H9 (cell line): ENCODE data around the gene CELSR2. TPM values are rescaled to one million over a fixed set of nuclear protein-coding genes. Genes with fewer than 3 reads are reported as not detected.

ENCODE experiments used
- DNase-seq: peaks from one replicate; pipeline ENCODE4 v3.0.0-alpha.2; 2017
- H2AFZ ChIP-seq: one replicate; pipeline ENCODE4 v1.6.1; 2013; ENCODE audit warnings: mild to moderate bottlenecking, low read length, control low read depth, moderate library complexity
- H2AK5ac ChIP-seq: 2 replicates; pipeline ENCODE4 v1.6.1; 2013; ENCODE audit warnings: low read length, control low read depth, mixed read lengths; ENCODE audit not compliant: insufficient read length
- H2BK120ac ChIP-seq: one replicate; pipeline ENCODE4 v1.6.1; 2013; ENCODE audit warnings: low read depth, mild to moderate bottlenecking, low read length, control low read depth, inconsistent platforms; ENCODE audit not compliant: poor library complexity, severe bottlenecking
- H2BK12ac ChIP-seq: 2 replicates; pipeline ENCODE4 v1.6.1; 2013; ENCODE audit warnings: low read length, control low read depth, mixed read lengths, low read depth; ENCODE audit not compliant: insufficient read length
- H2BK15ac ChIP-seq: 2 replicates; pipeline ENCODE4 v1.6.1; 2013; ENCODE audit warnings: low read depth, low read length, control low read depth
- H2BK20ac ChIP-seq: one replicate; pipeline ENCODE4 v1.6.1; 2013; ENCODE audit warnings: low read depth, mild to moderate bottlenecking, low read length, control low read depth, inconsistent platforms; ENCODE audit not compliant: poor library complexity, severe bottlenecking
- H2BK5ac ChIP-seq: 2 replicates; pipeline ENCODE4 v1.6.1; 2013; ENCODE audit warnings: low read length, control low read depth, mixed read lengths; ENCODE audit not compliant: insufficient read length
- H3K14ac ChIP-seq: 2 replicates; pipeline ENCODE4 v1.6.1; 2013; ENCODE audit warnings: low read length, control low read depth; ENCODE audit not compliant: insufficient read depth
- H3K18ac ChIP-seq: 2 replicates; pipeline ENCODE4 v1.6.1; 2013; ENCODE audit warnings: low read depth, mild to moderate bottlenecking, mixed read lengths, low read length, control low read depth; ENCODE audit not compliant: insufficient read length
- H3K23ac ChIP-seq: 2 replicates; pipeline ENCODE4 v1.6.1; 2013; ENCODE audit warnings: low read length, control low read depth, mixed read lengths, low read depth; ENCODE audit not compliant: insufficient read length
- H3K23me2 ChIP-seq: 2 replicates; pipeline ENCODE4 v1.6.1; 2013; ENCODE audit warnings: low read depth, mild to moderate bottlenecking, mixed read lengths, low read length, control low read depth; ENCODE audit not compliant: insufficient read length, poor library complexity, severe bottlenecking
- H3K27ac ChIP-seq: 2 replicates; pipeline ENCODE4 v1.5.1; 2013; ENCODE audit warnings: low read length, control low read depth, mixed read lengths, low read depth; ENCODE audit not compliant: insufficient read length
- H3K27me3 ChIP-seq: 2 replicates; pipeline ENCODE4 v1.6.1; 2013; ENCODE audit warnings: low read length, control low read depth, inconsistent platforms; ENCODE audit not compliant: insufficient read depth
- H3K4ac ChIP-seq: 2 replicates; pipeline ENCODE4 v1.6.1; 2013; ENCODE audit warnings: low read depth, mild to moderate bottlenecking, control low read depth, inconsistent platforms, low read length, moderate library complexity
- H3K4me1 ChIP-seq: 2 replicates; pipeline ENCODE4 v1.6.1; 2013; ENCODE audit warnings: low read length, control low read depth, inconsistent platforms; ENCODE audit not compliant: insufficient read depth
- H3K4me2 ChIP-seq: 2 replicates; pipeline ENCODE4 v1.6.1; 2013; ENCODE audit warnings: low read length, control low read depth, mixed read lengths; ENCODE audit not compliant: insufficient read length, insufficient read depth
- H3K56ac ChIP-seq: 2 replicates; pipeline ENCODE4 v1.6.1; 2013; ENCODE audit warnings: low read depth, mild to moderate bottlenecking, mixed read lengths, low read length, control low read depth; ENCODE audit not compliant: insufficient read length
- H3K79me1 ChIP-seq: 2 replicates; pipeline ENCODE4 v1.6.1; 2013; ENCODE audit warnings: low read depth, mild to moderate bottlenecking, moderate library complexity, low read length, control low read depth, inconsistent platforms; ENCODE audit not compliant: insufficient read depth, poor library complexity, severe bottlenecking
- H3K79me2 ChIP-seq: 2 replicates; pipeline ENCODE4 v1.6.1; 2013; ENCODE audit warnings: low read length, control low read depth, inconsistent platforms; ENCODE audit not compliant: insufficient read depth
- H3K9ac ChIP-seq: 2 replicates; pipeline ENCODE4 v1.6.1; 2013; ENCODE audit warnings: low read length, control low read depth, mixed read lengths; ENCODE audit not compliant: insufficient read length; ENCODE audit errors: extremely low read depth
- H3K9me3 ChIP-seq: one replicate; pipeline ENCODE4 v1.6.1; 2013; ENCODE audit warnings: low read depth, low read length, inconsistent platforms; ENCODE audit not compliant: control insufficient read depth
- H3T11ph ChIP-seq: one replicate; pipeline ENCODE4 v1.6.1; 2013; ENCODE audit warnings: mild to moderate bottlenecking, low read length, control low read depth, inconsistent platforms
- H4K20me1 ChIP-seq: one replicate; pipeline ENCODE4 v1.6.1; 2013; ENCODE audit not compliant: control insufficient read depth, insufficient read length, insufficient read depth
- H4K5ac ChIP-seq: 2 replicates; pipeline ENCODE4 v1.6.1; 2013; ENCODE audit warnings: low read depth, mild to moderate bottlenecking, mixed read lengths, low read length, control low read depth; ENCODE audit not compliant: insufficient read length
- H4K8ac ChIP-seq: replicated peaks from 2 replicates; pipeline ENCODE4 v1.6.1; 2013; ENCODE audit warnings: low read length, control low read depth, mixed read lengths, low read depth; ENCODE audit not compliant: insufficient read length
- H4K91ac ChIP-seq: 2 replicates; pipeline ENCODE4 v1.6.1; 2013; ENCODE audit warnings: low read depth, mild to moderate bottlenecking, moderate library complexity, mixed read lengths, low read length, control low read depth; ENCODE audit not compliant: insufficient read length
- H3K27ac Mint-ChIP-seq, 3 experiments: 2 replicates in 2 of 3; 3 replicates in 1 of 3; pipeline ENCODE4 v1.8.0; 2020 to 2021; ENCODE audit warnings: mixed read lengths in 3 of 3, mild to moderate bottlenecking in 1 of 3, moderate library complexity in 1 of 3
- H3K27me3 Mint-ChIP-seq: 2 replicates; pipeline ENCODE4 v1.8.0; 2021; ENCODE audit warnings: low read depth, mild to moderate bottlenecking, moderate library complexity, mixed read lengths
- H3K36me3 Mint-ChIP-seq, 3 experiments: 2 replicates in 2 of 3; 3 replicates in 1 of 3; pipeline ENCODE4 v1.8.0; 2020 to 2021; ENCODE audit warnings: low read depth in 3 of 3, mixed read lengths in 3 of 3; ENCODE audit not compliant: insufficient read depth in 1 of 3
- H3K4me1 Mint-ChIP-seq, 2 experiments: 2 replicates each; pipeline ENCODE4 v1.8.0; 2020; ENCODE audit warnings: mixed read lengths in 2 of 2
- H3K4me3 Mint-ChIP-seq, 2 experiments: 2 replicates in 1 of 2; 3 replicates in 1 of 2; pipeline ENCODE4 v1.8.0; 2020 to 2021; ENCODE audit warnings: mild to moderate bottlenecking in 2 of 2, mixed read lengths in 2 of 2, moderate library complexity in 1 of 2
- H3K9me3 Mint-ChIP-seq, 2 experiments: 2 replicates in 1 of 2; 3 replicates in 1 of 2; pipeline ENCODE4 v1.8.0; 2020; ENCODE audit warnings: mild to moderate bottlenecking in 2 of 2, mixed read lengths in 2 of 2, moderate library complexity in 1 of 2
- CTCF ChIP-seq: fragments of 200-600 bp; sonication (generic); conservative IDR thresholded peaks from 3 replicates; pipeline ENCODE4 v1.8.0; 2021; ENCODE audit warnings: antibody characterized with exemption, mild to moderate bottlenecking
- WGBS: extraction: QIAGEN DNeasy Blood & Tissue Kit; methylation state at CpG from one replicate; pipeline ENCODE4 v1.1.7; 2013; ENCODE audit warnings: missing lambda C conversion rate, low lambda C conversion rate, mixed read lengths; ENCODE audit not compliant: insufficient read length; ENCODE audit errors: extremely low coverage; 5-methylcytosine and 5-hydroxymethylcytosine counted together
- total RNA-seq: library from RNA; stranded (reverse); gene quantifications from 2 replicates; pipeline ENCODE4 v1.2.1, GENCODE V29; 2021

The CELSR2 gene
- total RNA-seq, 1 experiment from 2014 or later = 29.2 TPM

- H3K4me1 ChIP-seq = peaks cover 14% of the 10 kb centered on the region; the same call in 1 of the 2 replicates
- H2AFZ ChIP-seq = no peak overlapping the region
- H2BK15ac ChIP-seq = no peak overlapping the region
- no peak overlapping the region for H4K5ac ChIP-seq
- no peak overlapping the region for H2BK120ac ChIP-seq
- Mint-ChIP-seq H3K36me3 (peaks cover 27 to 49% (median 47%) of the 10 kb centered on the region in 3 experiments; a peak in 6 of 7 replicates), H3K27ac (peak overlapping the region; percentile 57 to 96 (median 79); a peak in 5 of 7 replicates), H3K4me3 (no peak overlapping the region), H3K27me3 (peaks cover 7% of the 10 kb centered on the region), H3K9me3 (no peaks in the 10 kb centered on the region; a peak in 1 of 5 replicates), H3K4me1 (peaks cover 73 to 77% of the 10 kb centered on the region in 2 experiments)
- H3K9ac ChIP-seq = no peak overlapping the region
- no peak overlapping the region for H2AK5ac ChIP-seq
- no peak overlapping the region for H3K23ac ChIP-seq
- peak overlapping the region; percentile 40 for H3K27ac ChIP-seq
- no peak overlapping the region for H3K4me2 ChIP-seq
- H3K4ac ChIP-seq = no peak overlapping the region
- H3K56ac ChIP-seq = no peak overlapping the region
- WGBS = no CpG with 5 or more reads among the region's 5 CpGs
- TF ChIP-seq CTCF = no peak
- H2BK12ac ChIP-seq = no peak overlapping the region
- no peaks in the 10 kb centered on the region for H3K79me1 ChIP-seq
- no peaks in the 10 kb centered on the region for H3K23me2 ChIP-seq
- H4K91ac ChIP-seq = no peak overlapping the region
- H3K18ac ChIP-seq = no peak overlapping the region
- H4K20me1 ChIP-seq = no peaks in the 10 kb centered on the region
- no peak overlapping the region for H2BK20ac ChIP-seq
- H3K14ac ChIP-seq = no peak overlapping the region
- H4K8ac ChIP-seq = no peak overlapping the region
- H3K9me3 ChIP-seq = no peaks in the 10 kb centered on the region
- no peaks in the 10 kb centered on the region for H3K27me3 ChIP-seq
- no peak overlapping the region for H3T11ph ChIP-seq
- no peak for DNase-seq
- H3K79me2 ChIP-seq = no peaks in the 10 kb centered on the region
- H2BK5ac ChIP-seq = no peak overlapping the region
Observed at GRCh38 chr1:109239047-109239408, 10.3 kb upstream of the CELSR2 start.
